NB4 (cell line): ENCODE data around the gene HDAC3.
A peak's percentile ranks its signal among the peaks of the same experiment; 100 is the strongest.

Source experiments
- DNase-seq: peaks from one replicate; pipeline ENCODE4 v3.0.0; 2010; ENCODE audit warnings: low read depth
- H3K4me3 ChIP-seq: one replicate; pipeline ENCODE4 v1.5.1; 2011; ENCODE audit warnings: mild to moderate bottlenecking, low read depth, low read length, moderate library complexity
- MYC ChIP-seq: IDR thresholded peaks from 2 replicates; pipeline ENCODE4 v1.6.1; 2011; ENCODE audit warnings: low read depth, low read length
- POLR2A ChIP-seq: IDR thresholded peaks from 2 replicates; pipeline ENCODE4 v1.6.1; 2011; ENCODE audit warnings: mild to moderate bottlenecking; ENCODE audit not compliant: insufficient read length; ENCODE audit errors: extremely low read depth
- TF ChIP-seq, protein P1 (sequence below): IDR thresholded peaks from 2 replicates; pipeline ENCODE4 v1.6.1; 2011; ENCODE audit warnings: low read depth, low read length
- TF ChIP-seq, protein P2 (sequence below): IDR thresholded peaks from one replicate; pipeline ENCODE4 v1.5.1; 2012; ENCODE audit warnings: low read depth, low read length

Gene HDAC3

DNA sequence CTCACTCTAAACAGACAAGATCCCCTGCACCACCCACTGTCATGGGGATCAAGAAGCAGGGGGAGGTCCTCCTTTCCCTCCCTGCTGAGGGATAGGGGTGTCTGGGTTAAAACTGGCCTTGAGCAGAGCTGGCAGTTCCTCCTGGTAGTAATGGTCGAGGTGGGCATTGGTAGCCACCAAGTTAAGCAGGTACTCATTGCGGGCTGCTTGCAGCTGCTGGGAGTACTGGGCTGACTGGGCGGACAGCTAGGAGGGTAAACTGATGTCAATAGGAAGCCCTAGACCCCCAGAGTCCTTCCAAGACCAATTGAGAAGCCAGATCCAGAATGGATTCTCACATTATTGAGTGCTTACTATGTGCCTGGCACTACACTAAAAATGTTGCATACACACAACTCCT lies 11.2 kb upstream of the HDAC3 start:
- DNase-seq, result no peak
- H3K4me3 ChIP-seq, result no peak overlapping the region
- TF ChIP-seq, protein P1, sequence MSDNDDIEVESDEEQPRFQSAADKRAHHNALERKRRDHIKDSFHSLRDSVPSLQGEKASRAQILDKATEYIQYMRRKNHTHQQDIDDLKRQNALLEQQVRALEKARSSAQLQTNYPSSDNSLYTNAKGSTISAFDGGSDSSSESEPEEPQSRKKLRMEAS, result no peak
- TF ChIP-seq POLR2A, result no peak
- no peak for TF ChIP-seq MYC
- TF ChIP-seq, protein P2, sequence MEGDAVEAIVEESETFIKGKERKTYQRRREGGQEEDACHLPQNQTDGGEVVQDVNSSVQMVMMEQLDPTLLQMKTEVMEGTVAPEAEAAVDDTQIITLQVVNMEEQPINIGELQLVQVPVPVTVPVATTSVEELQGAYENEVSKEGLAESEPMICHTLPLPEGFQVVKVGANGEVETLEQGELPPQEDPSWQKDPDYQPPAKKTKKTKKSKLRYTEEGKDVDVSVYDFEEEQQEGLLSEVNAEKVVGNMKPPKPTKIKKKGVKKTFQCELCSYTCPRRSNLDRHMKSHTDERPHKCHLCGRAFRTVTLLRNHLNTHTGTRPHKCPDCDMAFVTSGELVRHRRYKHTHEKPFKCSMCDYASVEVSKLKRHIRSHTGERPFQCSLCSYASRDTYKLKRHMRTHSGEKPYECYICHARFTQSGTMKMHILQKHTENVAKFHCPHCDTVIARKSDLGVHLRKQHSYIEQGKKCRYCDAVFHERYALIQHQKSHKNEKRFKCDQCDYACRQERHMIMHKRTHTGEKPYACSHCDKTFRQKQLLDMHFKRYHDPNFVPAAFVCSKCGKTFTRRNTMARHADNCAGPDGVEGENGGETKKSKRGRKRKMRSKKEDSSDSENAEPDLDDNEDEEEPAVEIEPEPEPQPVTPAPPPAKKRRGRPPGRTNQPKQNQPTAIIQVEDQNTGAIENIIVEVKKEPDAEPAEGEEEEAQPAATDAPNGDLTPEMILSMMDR, result no peak

DNA sequence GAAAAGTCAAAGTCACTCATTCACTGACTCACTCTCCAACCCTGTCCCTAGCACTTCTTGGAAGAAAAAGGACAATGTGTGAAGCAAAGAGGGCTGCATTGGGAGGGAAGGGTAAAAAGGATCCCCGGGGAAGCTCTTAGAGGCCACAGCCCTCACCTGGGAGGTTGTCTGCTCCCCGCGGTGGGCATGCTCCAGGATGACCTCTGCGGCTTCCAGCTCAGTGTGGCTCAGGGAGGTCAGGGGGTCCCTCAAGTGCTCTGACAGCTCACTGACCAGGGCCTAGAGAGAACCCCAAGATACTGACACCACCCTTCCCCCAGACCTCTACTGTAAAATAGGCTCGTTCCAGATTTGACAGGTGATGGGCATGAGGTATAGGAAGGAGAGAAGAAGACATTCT lies 10.6 kb upstream of the HDAC3 start:
- no peak for TF ChIP-seq MYC
- TF ChIP-seq, protein P1, result no peak
- TF ChIP-seq POLR2A, result no peak
- TF ChIP-seq, protein P2, result no peak
- DNase-seq, result no peak
- no peak overlapping the region for H3K4me3 ChIP-seq

DNA sequence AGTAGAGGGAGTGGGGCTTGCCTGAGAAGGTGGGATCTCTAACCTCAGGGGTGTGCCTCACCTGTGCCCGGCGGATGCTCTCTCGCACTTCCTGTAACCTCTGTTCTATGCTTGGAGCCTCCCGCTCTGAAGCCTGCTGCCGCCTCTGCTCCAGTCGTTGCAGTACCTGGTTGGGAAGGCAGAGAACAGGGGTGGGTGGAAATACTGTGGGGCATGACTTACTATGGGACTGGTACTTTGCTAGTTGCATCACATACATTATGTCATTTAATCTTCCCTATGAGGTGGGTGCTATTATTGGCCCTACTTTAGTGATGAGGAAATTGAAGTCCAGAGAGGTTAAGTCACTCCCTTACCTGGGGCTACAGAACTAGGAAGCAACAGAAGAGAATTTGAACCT lies 9.4 kb upstream of the HDAC3 start:
- DNase-seq, result no peak
- TF ChIP-seq, protein P2, result no peak
- TF ChIP-seq MYC (no peak), POLR2A (no peak)
- TF ChIP-seq, protein P1, result no peak
- no peak overlapping the region for H3K4me3 ChIP-seq

DNA sequence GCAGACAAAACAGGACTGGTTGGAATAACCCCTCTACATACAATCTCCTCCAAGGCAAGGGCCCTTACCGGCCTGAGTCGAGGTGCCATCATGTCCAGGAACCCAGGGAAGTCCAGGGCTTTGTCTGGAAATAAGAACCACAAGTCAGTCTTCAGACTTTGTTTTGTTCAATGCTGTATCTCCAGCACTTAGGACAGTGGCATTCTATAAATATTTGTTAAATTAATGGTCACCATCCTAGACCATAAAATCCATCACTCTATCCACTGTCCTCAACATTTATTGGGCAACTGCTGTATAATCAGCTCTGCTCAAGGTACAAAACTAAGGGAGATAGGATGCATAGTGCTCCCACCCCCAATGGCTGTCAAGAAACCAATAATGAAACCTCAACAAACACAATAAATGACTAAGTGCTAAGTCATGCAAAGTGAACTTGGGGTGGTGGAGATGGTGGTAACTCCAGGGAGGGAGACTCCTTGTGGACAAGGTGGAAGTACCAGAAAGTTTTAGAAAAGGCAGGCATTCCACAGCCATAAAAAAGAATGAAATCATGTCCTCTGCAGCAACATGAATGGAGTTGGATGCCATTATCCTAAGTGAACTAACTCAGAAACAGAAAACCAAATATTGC lies 5.1 kb upstream of the HDAC3 start:
- H3K4me3 ChIP-seq, result no peak overlapping the region
- peak; percentile 68 for DNase-seq
- no peak for TF ChIP-seq POLR2A
- TF ChIP-seq, protein P2, result peak; percentile 30

DNA sequence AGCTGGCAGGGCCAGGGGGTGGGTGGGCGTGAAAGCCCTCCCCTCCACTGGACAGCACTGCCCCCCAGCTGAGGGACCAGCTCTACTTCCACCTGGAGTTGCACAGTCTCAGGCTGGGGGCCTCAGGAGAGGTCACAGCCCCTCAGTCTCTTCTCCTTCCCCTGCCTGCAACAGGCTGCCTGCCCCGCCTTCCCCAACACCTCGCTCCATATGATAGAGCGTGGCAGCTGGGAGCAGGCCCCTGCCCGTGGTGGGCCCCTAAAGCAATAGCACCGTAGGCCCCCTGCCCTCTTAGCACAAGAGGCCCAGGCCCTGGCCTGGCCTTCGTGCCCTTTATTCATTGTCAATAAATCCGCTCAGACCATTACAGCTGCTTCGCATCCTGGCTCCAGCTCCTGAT lies 4.0 kb upstream of the HDAC3 start:
- H3K4me3 ChIP-seq, result no peak overlapping the region
- TF ChIP-seq MYC (no peak), POLR2A (no peak)
- TF ChIP-seq, protein P1, result no peak
- TF ChIP-seq, protein P2, result no peak
- no peak for DNase-seq

DNA sequence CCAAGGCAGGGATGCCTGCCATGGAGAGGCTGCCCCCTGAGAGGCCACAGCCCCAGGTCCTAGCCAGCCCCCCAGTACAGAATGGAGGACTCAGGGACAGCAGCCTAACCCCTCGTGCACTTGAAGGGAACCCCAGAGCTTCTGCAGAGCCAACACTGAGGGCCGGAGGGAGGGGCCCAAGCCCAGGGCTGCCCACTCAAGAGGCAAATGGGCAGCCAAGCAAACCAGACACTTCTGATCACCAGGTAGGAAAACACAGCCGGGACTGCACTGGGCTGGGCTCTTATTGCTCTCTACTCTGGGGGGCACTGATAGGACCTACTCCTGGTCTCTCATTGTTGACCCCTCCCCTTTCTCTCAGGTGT lies 3.4 kb upstream of the HDAC3 start:
- H3K4me3 ChIP-seq, result no peak overlapping the region
- no peak for DNase-seq
- TF ChIP-seq, protein P2, result no peak
